HepG2 (cell line): ENCODE results near the gene ACTR3. TPM values are rescaled to one million over a fixed set of nuclear protein-coding genes. Genes with fewer than 3 reads are reported as not detected.

Experiments used
- AKAP8 ChIP-seq: sonication (generic); formaldehyde crosslinking; IDR thresholded peaks from 2 replicates; pipeline ENCODE4 v1.5.1; 2020; ENCODE audit warnings: mild to moderate bottlenecking, missing genetic modification reagents
- ARID5B ChIP-seq: IDR thresholded peaks from 2 replicates; pipeline ENCODE4 v1.4.0; 2020; ENCODE audit warnings: mild to moderate bottlenecking, missing genetic modification reagents
- CHCHD3 ChIP-seq: sonication (generic); formaldehyde crosslinking; IDR thresholded peaks from 2 replicates; pipeline ENCODE4 v1.8.0; 2022; ENCODE audit warnings: mild to moderate bottlenecking, missing genetic modification reagents, moderate library complexity
- ELF3 ChIP-seq: IDR thresholded peaks from 2 replicates; pipeline ENCODE4 v1.6.1; 2016; ENCODE audit warnings: missing genetic modification reagents, missing compliant biosample characterization
- FLYWCH1 ChIP-seq: sonication (generic); formaldehyde crosslinking; IDR thresholded peaks from 2 replicates; pipeline ENCODE4 v1.8.1; 2023; ENCODE audit warnings: mild to moderate bottlenecking, missing genetic modification reagents
- GATAD1 ChIP-seq: IDR thresholded peaks from 2 replicates; pipeline ENCODE4 v1.6.1; 2016; ENCODE audit warnings: missing genetic modification reagents, missing compliant biosample characterization
- HOXA7 ChIP-seq: sonication (generic); formaldehyde crosslinking; IDR thresholded peaks from 2 replicates; pipeline ENCODE4 v1.8.1; 2022; ENCODE audit warnings: mild to moderate bottlenecking, missing genetic modification reagents, moderate library complexity
- LBX2 ChIP-seq: sonication (generic); formaldehyde crosslinking; IDR thresholded peaks from 2 replicates; pipeline ENCODE4 v1.5.0; 2020; ENCODE audit warnings: missing genetic modification reagents, mild to moderate bottlenecking, borderline replicate concordance
- MLX ChIP-seq: IDR thresholded peaks from 2 replicates; pipeline ENCODE4 v1.6.1; 2016
- NFIC ChIP-seq: IDR thresholded peaks from 2 replicates; pipeline ENCODE4 v1.6.1; 2012; ENCODE audit warnings: mild to moderate bottlenecking, low read length, inconsistent platforms
- POLR2A ChIP-seq, 2 experiments: IDR thresholded peaks; 2 replicates each; pipeline ENCODE4 v1.6.1; 2011; ENCODE audit warnings: low read depth in 2 of 2, low read length in 2 of 2, mild to moderate bottlenecking in 1 of 2, moderate library complexity in 1 of 2; ENCODE audit not compliant: insufficient read depth in 1 of 2
- POLR2G ChIP-seq: fragments of 200-400 bp; formaldehyde crosslinking; IDR thresholded peaks from 2 replicates; pipeline ENCODE4 v1.6.1; 2018; ENCODE audit warnings: mild to moderate bottlenecking, low read depth, low read length, moderate library complexity
- TRIM24 ChIP-seq: sonication (generic); formaldehyde crosslinking; IDR thresholded peaks from 2 replicates; pipeline ENCODE4 v1.8.0; 2022; ENCODE audit warnings: mild to moderate bottlenecking, missing genetic modification reagents
- ZKSCAN5 ChIP-seq: sonication (generic); formaldehyde crosslinking; IDR thresholded peaks from 2 replicates; pipeline ENCODE4 v1.5.1; 2020; ENCODE audit warnings: mild to moderate bottlenecking, missing genetic modification reagents
- ZNF143 ChIP-seq: sonication (generic); formaldehyde crosslinking; IDR thresholded peaks from 2 replicates; pipeline ENCODE4 v1.4.0; 2020; ENCODE audit warnings: missing genetic modification reagents
- ZNF224 ChIP-seq: sonication (generic); formaldehyde crosslinking; IDR thresholded peaks from 2 replicates; pipeline ENCODE4 v1.5.0; 2020; ENCODE audit warnings: mild to moderate bottlenecking, missing genetic modification reagents
- ZNF225 ChIP-seq: sonication (generic); formaldehyde crosslinking; IDR thresholded peaks from 2 replicates; pipeline ENCODE4 v1.4.0; 2020; ENCODE audit warnings: mild to moderate bottlenecking, missing genetic modification reagents
- ZNF263 ChIP-seq: sonication (generic); formaldehyde crosslinking; IDR thresholded peaks from 2 replicates; pipeline ENCODE4 v1.4.0; 2020; ENCODE audit warnings: missing genetic modification reagents
- ZNF276 ChIP-seq: sonication (generic); formaldehyde crosslinking; IDR thresholded peaks from 2 replicates; pipeline ENCODE4 v1.4.0; 2020; ENCODE audit warnings: mild to moderate bottlenecking, low read depth, missing genetic modification reagents
- ZNF292 ChIP-seq: sonication (generic); formaldehyde crosslinking; IDR thresholded peaks from 2 replicates; pipeline ENCODE4 v1.8.1; 2022; ENCODE audit warnings: mild to moderate bottlenecking, low read depth, missing genetic modification reagents, borderline replicate concordance
- ZNF567 ChIP-seq: sonication (generic); formaldehyde crosslinking; IDR thresholded peaks from 2 replicates; pipeline ENCODE4 v1.8.1; 2023; ENCODE audit warnings: mild to moderate bottlenecking, missing genetic modification reagents, borderline replicate concordance
- ZNF678 ChIP-seq: sonication (generic); formaldehyde crosslinking; IDR thresholded peaks from 2 replicates; pipeline ENCODE4 v1.4.0; 2020; ENCODE audit warnings: mild to moderate bottlenecking, missing genetic modification reagents
- ZNF709 ChIP-seq: sonication (generic); formaldehyde crosslinking; IDR thresholded peaks from 2 replicates; pipeline ENCODE4 v1.5.0; 2020; ENCODE audit warnings: mild to moderate bottlenecking, missing genetic modification reagents
- ZNF749 ChIP-seq: sonication (generic); formaldehyde crosslinking; IDR thresholded peaks from 2 replicates; pipeline ENCODE4 v1.8.0; 2022; ENCODE audit warnings: mild to moderate bottlenecking, missing genetic modification reagents, moderate library complexity, borderline replicate concordance
- ZNF75D ChIP-seq: sonication (generic); formaldehyde crosslinking; IDR thresholded peaks from 2 replicates; pipeline ENCODE4 v1.8.1; 2023; ENCODE audit warnings: missing genetic modification reagents, mild to moderate bottlenecking, borderline replicate concordance
- ZNF781 ChIP-seq: sonication (generic); formaldehyde crosslinking; IDR thresholded peaks from 2 replicates; pipeline ENCODE4 v1.5.1; 2020; ENCODE audit warnings: borderline replicate concordance, mild to moderate bottlenecking, missing genetic modification reagents; ENCODE audit errors: not compliant biosample characterization
- polyA plus RNA-seq, 8 experiments: library from polyadenylated mRNA; depleted of rRNA in 3 of 8; stranded (reverse) in 7 of 8; unstranded in 1 of 8; fragments of >200 nt; fragmentation: Illumina TruSeq in 4 of 8; extraction: Trizol in 4 of 8; gene quantifications; 2 replicates each; pipeline versions ENCODE4 v1.2.1 to v1.2.3, GENCODE V29; 2011 to 2016; ENCODE audit warnings: low read depth in 4 of 8, missing spikeins in 1 of 8, mixed read lengths in 1 of 8; ENCODE audit not compliant: insufficient read depth in 1 of 8
- total RNA-seq, 5 experiments: library from RNA; depleted of rRNA; stranded (reverse); fragments of >200 nt; fragmentation: Illumina TruSeq; extraction: Trizol; gene quantifications; 2 replicates each; pipeline ENCODE4 v1.2.3, GENCODE V29; 2016; ENCODE audit warnings: low read depth in 1 of 5

The ACTR3 gene
- total and polyA plus RNA-seq, 2 of the 13 experiments (the other 11 are each of a cell fraction or from before 2014, with no cell fraction given) = 123 to 225 TPM

- no peak for TF ChIP-seq ZNF276 (CRISPR knock-in tag)
- no peak for TF ChIP-seq ZNF709 (CRISPR knock-in tag)
- TF ChIP-seq ZNF292 (CRISPR knock-in tag) = no peak
- no peak for TF ChIP-seq ARID5B (CRISPR knock-in tag)
- TF ChIP-seq POLR2G = peak; percentile 82
- TF ChIP-seq ZNF567 (CRISPR knock-in tag) = no peak
- TF ChIP-seq POLR2A (IDR thresholded peaks at IDR 0.05; ENCODE audit: insufficient read depth in 1 of 2, low read depth in 2 of 2, low read length in 2 of 2) = no peak
- TF ChIP-seq ZNF143 (CRISPR knock-in tag) = no peak
- no peak for TF ChIP-seq ZNF225
- TF ChIP-seq ZNF781 (CRISPR knock-in tag) = no peak
- no peak for TF ChIP-seq ZNF224 (CRISPR knock-in tag)
- TF ChIP-seq ZNF75D = no peak
- TF ChIP-seq GATAD1 = no peak; the same call in 1 of the 2 replicates
- no peak for TF ChIP-seq MLX (CRISPR knock-in tag)
- 0 out of 2 replicates have a peak, but pooled peaks have one; percentile 3 for TF ChIP-seq ZNF749 (CRISPR knock-in tag)
- no peak for TF ChIP-seq HOXA7 (CRISPR knock-in tag)
- TF ChIP-seq ZNF263 = peak; percentile 89
- no peak for TF ChIP-seq ELF3 (CRISPR knock-in tag)
- peak; percentile 21; the same call in 1 of the 2 replicates for TF ChIP-seq ZNF678 (CRISPR knock-in tag)
- peak; percentile 45; the same call in 1 of the 2 replicates for TF ChIP-seq TRIM24
- peak; percentile 62; the same call in 1 of the 2 replicates for TF ChIP-seq CHCHD3 (CRISPR knock-in tag)
- 0 out of 2 replicates have a peak, but pooled peaks have one; percentile 14 for TF ChIP-seq AKAP8 (CRISPR knock-in tag)
- no peak for TF ChIP-seq FLYWCH1
- no peak for TF ChIP-seq NFIC
- TF ChIP-seq LBX2 (CRISPR knock-in tag) = no peak
- TF ChIP-seq ZKSCAN5 (CRISPR knock-in tag) = no peak
These were observed 88.8 kb downstream of the ACTR3 start (continued) for GRCh38 chr2:113978524-113979190.
